Stimulated activated naive CD8-positive, alpha-beta T cell treated with anti-CD3 and anti-CD28 coated beads, Interleukin-15, amount 100 ng/mL, for 72 hours (primary cell): ENCODE measurements around the gene GPATCH4.
"Not testable (repeated sequence)": the region's sequence is repeated elsewhere in the genome, so short reads cannot be mapped to it uniquely, and the experiment has no call there.

Experiments
- ATAC-seq: fragments of 150-1000 bp; cut with Tn5 transposase; 2 replicates; pipeline ENCODE4 v1.10.0; 2021; ENCODE audit warnings: mild to moderate bottlenecking, moderate library complexity
- DNase-seq, 2 donors: peaks; one replicate each; pipeline ENCODE4 v3.0.0; 2021 to 2022
- H3K27ac Mint-ChIP-seq, 2 donors: one replicate each; pipeline ENCODE4 v1.8.0; 2022; ENCODE audit warnings: mild to moderate bottlenecking in 2 of 2, mixed read lengths in 2 of 2, moderate library complexity in 2 of 2
- H3K27me3 Mint-ChIP-seq: one replicate; pipeline ENCODE4 v1.8.0; 2022; ENCODE audit warnings: mixed read lengths
- H3K4me1 Mint-ChIP-seq: one replicate; pipeline ENCODE4 v1.8.0; 2022; ENCODE audit warnings: mild to moderate bottlenecking, mixed read lengths
- H3K4me3 Mint-ChIP-seq, 2 donors: one replicate each; pipeline ENCODE4 v1.8.0; 2022; ENCODE audit warnings: mild to moderate bottlenecking in 2 of 2, mixed read lengths in 2 of 2, moderate library complexity in 1 of 2
- H3K9me3 Mint-ChIP-seq, 2 donors: one replicate each; pipeline ENCODE4 v1.8.0; 2022; ENCODE audit warnings: mixed read lengths in 2 of 2

The GPATCH4 gene

GRCh38 chr1:156612666-156613065 lies 11.4 kb upstream of the GPATCH4 start:
- H3K27ac Mint-ChIP-seq: no peak overlapping the region
- peaks cover 15% of the 10 kb centered on the region for H3K4me1 Mint-ChIP-seq
- H3K27me3 Mint-ChIP-seq: peaks cover 29% of the 10 kb centered on the region
- no peak for DNase-seq
- H3K9me3 Mint-ChIP-seq: no peaks in the 10 kb centered on the region
- ATAC-seq: no peak
- no peak overlapping the region for H3K4me3 Mint-ChIP-seq

- H3K4me3 Mint-ChIP-seq, DNase-seq, H3K9me3 Mint-ChIP-seq, H3K27ac Mint-ChIP-seq, ATAC-seq: not testable (repeated sequence)
- Mint-ChIP-seq H3K27me3 (peaks cover 20% of the 10 kb centered on the region), H3K4me1 (peaks cover 20% of the 10 kb centered on the region)
Measured at GRCh38 chr1:156610072-156610471, 8.8 kb upstream of the GPATCH4 start.

GRCh38 chr1:156608981-156609380 lies 7.7 kb upstream of the GPATCH4 start:
- H3K27ac Mint-ChIP-seq: no peak overlapping the region
- H3K9me3 Mint-ChIP-seq: no peaks in the 10 kb centered on the region
- peak; percentile 62 to 66 for DNase-seq
- peaks cover 20% of the 10 kb centered on the region for H3K27me3 Mint-ChIP-seq
- peak; percentile 90 for ATAC-seq
- H3K4me1 Mint-ChIP-seq: peaks cover 20% of the 10 kb centered on the region
- peak overlapping the region in 1 of 2 donors; percentile 21 for H3K4me3 Mint-ChIP-seq

GRCh38 chr1:156608036-156608674 lies 6.9 kb upstream of the GPATCH4 start:
- ATAC-seq: peak; percentile 97
- DNase-seq: peak; percentile 64 to 73
- Mint-ChIP-seq H3K4me3 (peak overlapping the region in 1 of 2 donors; percentile 41), H3K9me3 (no peaks in the 10 kb centered on the region), H3K27ac (no peak overlapping the region), H3K27me3 (peaks cover 19% of the 10 kb centered on the region), H3K4me1 (peaks cover 21% of the 10 kb centered on the region)

GRCh38 chr1:156607344-156607743 lies 6.1 kb upstream of the GPATCH4 start:
- Mint-ChIP-seq H3K4me1 (peaks cover 29% of the 10 kb centered on the region), H3K27me3 (peaks cover 11% of the 10 kb centered on the region)
- H3K27ac Mint-ChIP-seq, H3K4me3 Mint-ChIP-seq, DNase-seq, H3K9me3 Mint-ChIP-seq, ATAC-seq: not testable (repeated sequence)

GRCh38 chr1:156602557-156602993 lies 1.3 kb upstream of the GPATCH4 start:
- ATAC-seq: no peak
- Mint-ChIP-seq H3K9me3 (no peaks in the 10 kb centered on the region), H3K4me1 (peaks cover 48% of the 10 kb centered on the region), H3K4me3 (peak overlapping the region; percentile 55 to 64), H3K27me3 (no peaks in the 10 kb centered on the region), H3K27ac (peak overlapping the region in 1 of 2 donors; percentile 57)
- DNase-seq: no peak

- Mint-ChIP-seq H3K27ac (peak overlapping the region; percentile 54 to 97), H3K4me3 (peak overlapping the region; percentile 89 to 100), H3K27me3 (no peaks in the 10 kb centered on the region), H3K9me3 (no peaks in the 10 kb centered on the region), H3K4me1 (peaks cover 45% of the 10 kb centered on the region)
- ATAC-seq: no peak
- DNase-seq: no peak
Measured at GRCh38 chr1:156601892-156602291, 613 bp upstream of the GPATCH4 start.

- DNase-seq (no peak), ATAC-seq (peak; percentile 21)
- Mint-ChIP-seq H3K27me3 (no peaks in the 10 kb centered on the region), H3K27ac (peak overlapping the region; percentile 97 to 100), H3K4me3 (peak overlapping the region; percentile 89 to 100), H3K9me3 (no peaks in the 10 kb centered on the region), H3K4me1 (peaks cover 45% of the 10 kb centered on the region)
Measured at GRCh38 chr1:156600733-156601121, 552 bp downstream of the GPATCH4 start.

GRCh38 chr1:156599811-156600210 lies 1.5 kb downstream of the GPATCH4 start:
- Mint-ChIP-seq H3K4me3 (peak overlapping the region; percentile 89 to 100), H3K4me1 (peaks cover 45% of the 10 kb centered on the region), H3K27ac (peak overlapping the region in 1 of 2 donors; percentile 1), H3K9me3 (no peaks in the 10 kb centered on the region), H3K27me3 (no peaks in the 10 kb centered on the region)
- DNase-seq (no peak), ATAC-seq (peak; percentile 88)

- DNase-seq (no peak), ATAC-seq (no peak)
- H3K4me1 Mint-ChIP-seq: peaks cover 45% of the 10 kb centered on the region
- no peaks in the 10 kb centered on the region for H3K27me3 Mint-ChIP-seq
- H3K9me3 Mint-ChIP-seq: no peaks in the 10 kb centered on the region
- H3K4me3 Mint-ChIP-seq: peak overlapping the region in 1 of 2 donors; percentile 14
- H3K27ac Mint-ChIP-seq: peak overlapping the region; percentile 3 to 59
Measured at GRCh38 chr1:156598731-156599432, 2.4 kb downstream of the GPATCH4 start.

- H3K4me1 Mint-ChIP-seq: peaks cover 46% of the 10 kb centered on the region
- no peak for DNase-seq
- peak overlapping the region in 1 of 2 donors; percentile 6 for H3K4me3 Mint-ChIP-seq
- no peak for ATAC-seq
- peak overlapping the region; percentile 5 to 16 for H3K27ac Mint-ChIP-seq
- no peaks in the 10 kb centered on the region for H3K9me3 Mint-ChIP-seq
- no peaks in the 10 kb centered on the region for H3K27me3 Mint-ChIP-seq
Measured at GRCh38 chr1:156598125-156598524, 3.2 kb downstream of the GPATCH4 start.

GRCh38 chr1:156596426-156596825 lies 4.9 kb downstream of the GPATCH4 start:
- DNase-seq (no peak), ATAC-seq (no peak)
- H3K4me1 Mint-ChIP-seq: peaks cover 38% of the 10 kb centered on the region
- no peak overlapping the region for H3K4me3 Mint-ChIP-seq
- H3K9me3 Mint-ChIP-seq: no peaks in the 10 kb centered on the region
- no peaks in the 10 kb centered on the region for H3K27me3 Mint-ChIP-seq
- H3K27ac Mint-ChIP-seq: no peak overlapping the region

GRCh38 chr1:156595016-156595415 lies 6.3 kb downstream of the GPATCH4 start:
- DNase-seq (no peak), ATAC-seq (no peak)
- Mint-ChIP-seq H3K9me3 (no peaks in the 10 kb centered on the region), H3K27ac (peak overlapping the region in 1 of 2 donors; percentile 4), H3K27me3 (no peaks in the 10 kb centered on the region), H3K4me1 (peaks cover 35% of the 10 kb centered on the region), H3K4me3 (no peak overlapping the region)

GRCh38 chr1:156594190-156594589 lies 7.1 kb downstream of the GPATCH4 start:
- Mint-ChIP-seq H3K9me3 (no peaks in the 10 kb centered on the region), H3K4me3 (no peak overlapping the region), H3K4me1 (peaks cover 29% of the 10 kb centered on the region), H3K27ac (no peak overlapping the region), H3K27me3 (no peaks in the 10 kb centered on the region)
- ATAC-seq (no peak), DNase-seq (no peak)

GRCh38 chr1:156593661-156593989 lies 7.7 kb downstream of the GPATCH4 start:
- no peak for DNase-seq
- ATAC-seq: no peak
- H3K4me1 Mint-ChIP-seq: peaks cover 25% of the 10 kb centered on the region
- H3K27ac Mint-ChIP-seq: no peak overlapping the region
- H3K27me3 Mint-ChIP-seq: no peaks in the 10 kb centered on the region
- no peak overlapping the region for H3K4me3 Mint-ChIP-seq
- H3K9me3 Mint-ChIP-seq: no peaks in the 10 kb centered on the region

- peak overlapping the region; percentile 70 to 82 for H3K4me3 Mint-ChIP-seq
- H3K27ac Mint-ChIP-seq: peak overlapping the region in 1 of 2 donors; percentile 73
Measured at GRCh38 chr1:156592910-156593660, 8.2 kb downstream of the GPATCH4 start.

More at GRCh38 chr1:156592910-156593660, 8.2 kb downstream of the GPATCH4 start:
- Mint-ChIP-seq H3K27me3 (no peaks in the 10 kb centered on the region), H3K4me1 (peaks cover 19% of the 10 kb centered on the region), H3K9me3 (no peaks in the 10 kb centered on the region)
- DNase-seq (no peak), ATAC-seq (no peak)
